NOMO-1 (cell line): ENCODE data around the gene MISP.
A peak's percentile ranks its signal among the peaks of the same experiment; 100 is the strongest.
"Not testable (repeated sequence)": the region's sequence is repeated elsewhere in the genome, so short reads cannot be mapped to it uniquely, and the experiment has no call there.

Experiments
- DNase-seq, 2 experiments: peaks; one replicate each; lab custom pipeline; 2025; ENCODE audit not compliant: unreplicated experiment in 2 of 2; lab: John Stamatoyannopoulos, UW

The MISP gene

DNA sequence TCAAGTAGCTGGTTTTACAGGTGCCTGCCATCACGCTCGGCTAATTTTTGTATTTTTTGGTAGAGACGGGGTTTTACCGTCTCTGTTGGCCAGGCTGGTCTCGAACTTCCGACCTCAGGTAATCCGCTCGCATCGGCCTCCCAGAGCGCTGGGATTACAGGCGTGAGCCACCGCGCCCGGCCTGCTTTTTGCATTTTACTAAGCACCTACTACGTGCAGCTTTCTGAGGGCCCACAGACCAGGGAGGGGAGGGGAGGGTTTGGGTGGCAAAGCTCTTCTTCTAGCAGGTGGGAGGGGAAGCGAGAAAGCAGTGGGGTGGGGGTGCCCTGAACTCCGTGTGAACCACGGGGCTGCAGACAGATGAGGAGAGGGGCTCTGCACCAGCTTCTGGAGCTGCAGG, 27.2 kb upstream of the MISP start:
- no peak for DNase-seq

DNA sequence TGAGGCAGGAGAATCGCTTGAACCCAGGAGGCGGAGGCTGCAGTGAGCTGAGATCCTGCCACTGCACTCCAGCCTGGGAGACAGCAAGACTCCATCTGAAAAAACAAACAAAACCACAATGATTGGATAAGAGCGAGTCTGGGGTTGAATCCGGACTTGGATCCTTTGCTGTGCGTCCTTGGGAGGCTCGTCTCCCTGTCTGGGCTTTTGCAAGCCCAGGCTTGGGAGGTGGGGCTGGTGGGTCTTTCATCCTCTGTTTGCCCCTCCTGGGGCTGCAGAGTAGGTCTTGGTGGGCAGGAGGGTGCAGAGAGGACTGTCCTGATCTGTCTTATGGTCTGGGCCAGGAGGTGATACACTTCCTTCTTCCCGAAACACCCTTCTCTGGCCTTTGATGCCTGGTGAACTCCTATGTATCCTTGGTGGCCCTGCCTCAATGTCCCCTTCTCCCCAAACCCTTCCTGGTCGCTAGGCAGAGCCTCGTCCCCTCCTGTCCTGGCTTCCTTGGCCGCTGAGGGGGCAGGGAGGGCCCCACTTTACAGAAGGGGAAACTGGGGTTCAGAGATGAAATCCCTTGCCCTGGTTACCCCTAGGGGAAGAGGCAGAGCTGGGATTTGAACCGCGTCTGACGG, 25.3 kb upstream of the MISP start:
- no peak for DNase-seq

DNA sequence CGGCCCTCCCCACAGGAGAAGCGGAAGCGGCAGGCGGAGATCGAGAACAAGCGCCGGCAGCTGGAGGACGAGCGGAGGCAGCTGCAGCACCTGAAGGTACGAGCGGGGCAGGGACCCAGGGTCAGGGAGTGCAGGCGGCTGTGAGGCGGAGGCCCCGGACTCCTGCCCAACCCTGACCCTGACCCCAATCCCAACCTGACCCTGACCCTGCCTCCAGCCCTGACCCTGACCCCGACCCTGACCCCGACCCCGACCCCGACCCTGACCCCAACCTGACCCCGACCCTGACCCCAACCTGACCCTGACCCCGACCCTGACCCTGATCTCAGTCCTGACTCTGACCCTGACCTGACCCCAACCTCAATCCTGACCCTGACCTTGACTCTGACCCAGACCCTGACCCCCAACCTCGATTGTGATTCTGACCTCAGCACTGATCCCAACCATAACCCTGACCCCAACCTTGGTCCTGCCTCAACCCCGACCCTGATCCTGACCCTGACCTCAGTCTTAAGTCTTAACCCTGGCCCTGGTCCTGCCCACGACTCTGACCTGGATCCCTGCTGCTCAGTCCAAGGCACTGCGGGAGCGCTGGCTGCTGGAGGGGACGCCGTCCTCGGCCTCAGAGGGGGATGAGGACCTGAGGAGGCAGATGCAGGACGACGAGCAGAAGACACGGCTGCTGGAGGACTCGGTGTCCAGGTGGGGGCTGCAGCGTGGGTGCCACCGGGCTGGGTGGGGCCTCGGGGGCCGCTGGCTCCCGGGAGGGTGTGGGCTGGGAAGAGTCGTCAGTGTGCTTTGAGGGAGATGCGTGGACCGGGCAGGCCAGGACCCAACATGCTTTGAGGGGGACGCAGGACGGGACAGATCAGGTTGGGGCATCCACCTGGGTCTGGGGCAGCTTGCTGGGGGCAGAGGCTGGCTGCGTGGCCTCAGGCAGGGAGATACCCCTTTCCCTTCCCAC, 23.6 kb upstream of the MISP start:
- DNase-seq = no peak

DNA sequence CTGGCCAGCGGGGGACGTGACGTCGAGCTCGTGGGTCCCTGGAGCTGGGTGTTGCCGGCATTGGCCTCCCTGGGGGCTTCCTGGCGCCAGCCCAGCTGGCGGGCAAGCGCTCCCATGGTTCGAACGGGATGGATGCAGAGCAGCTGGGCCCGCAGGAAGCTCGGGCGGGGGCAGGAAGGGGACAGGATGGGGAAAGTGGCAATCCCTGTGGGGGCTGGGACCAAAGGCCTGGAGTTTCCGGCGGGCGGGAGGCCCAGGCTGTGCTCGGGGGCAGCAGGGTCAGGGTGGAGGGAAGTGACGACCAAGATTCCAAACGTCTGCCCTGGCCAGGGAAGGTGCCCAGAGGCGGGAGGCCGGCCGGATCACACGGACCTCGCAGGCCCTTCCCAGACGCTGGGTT, 22.9 kb upstream of the MISP start:
- DNase-seq = no peak

DNA sequence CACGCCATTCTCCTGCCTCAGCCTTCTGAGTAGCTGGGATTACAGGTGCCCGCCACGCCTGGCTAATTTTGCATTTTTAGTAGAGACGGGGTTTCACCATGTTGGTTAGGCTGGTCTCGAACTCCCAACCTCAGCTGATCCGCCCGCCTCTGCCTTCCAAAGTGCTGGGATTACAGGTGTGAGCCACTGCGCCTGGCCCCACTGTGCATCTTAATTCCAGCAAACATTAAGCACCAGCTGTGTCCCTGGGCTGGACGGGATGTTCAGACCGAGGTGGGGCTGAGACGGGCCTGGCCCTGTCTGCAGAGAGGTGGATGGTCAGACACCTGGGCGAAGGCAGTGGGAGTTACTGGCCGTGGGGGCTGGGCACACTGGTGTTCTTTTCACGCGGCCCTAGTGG, 21.3 kb upstream of the MISP start:
- not testable (repeated sequence) for DNase-seq

DNA sequence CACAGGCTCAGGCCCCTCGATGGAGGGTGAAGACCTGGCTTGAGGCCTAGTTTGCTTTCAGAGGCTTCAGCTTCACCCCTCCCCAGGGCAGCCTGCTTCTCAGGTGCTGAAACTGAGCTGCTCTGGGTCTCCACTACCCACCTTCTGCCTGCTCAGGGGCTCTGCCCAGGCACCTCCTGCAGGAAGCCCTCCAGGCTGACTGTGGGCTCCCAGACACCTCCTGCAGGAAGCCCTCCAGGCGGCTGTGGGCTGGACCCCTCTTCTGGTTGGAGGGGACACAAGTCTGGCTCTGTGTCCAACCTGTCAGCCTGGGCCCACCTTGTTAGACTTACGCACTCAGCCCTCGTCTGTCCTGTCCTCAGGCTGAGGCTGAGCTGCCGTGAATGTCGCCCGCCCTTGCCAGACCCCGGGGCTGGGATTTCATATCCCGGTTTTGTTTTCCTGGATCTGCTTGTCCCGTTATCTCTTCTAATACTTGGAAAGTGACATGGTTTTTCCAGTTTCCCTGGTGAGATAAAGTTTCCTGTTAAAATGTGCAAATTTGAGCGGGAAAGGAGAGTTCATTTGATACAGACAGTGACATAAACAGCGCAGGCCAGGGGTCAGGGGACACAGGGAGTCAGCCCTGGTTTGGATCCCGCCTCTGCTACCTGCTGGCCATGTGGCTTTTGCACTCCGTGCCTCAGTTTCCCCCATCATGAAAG, 20.8 kb upstream of the MISP start:
- no peak for DNase-seq

DNA sequence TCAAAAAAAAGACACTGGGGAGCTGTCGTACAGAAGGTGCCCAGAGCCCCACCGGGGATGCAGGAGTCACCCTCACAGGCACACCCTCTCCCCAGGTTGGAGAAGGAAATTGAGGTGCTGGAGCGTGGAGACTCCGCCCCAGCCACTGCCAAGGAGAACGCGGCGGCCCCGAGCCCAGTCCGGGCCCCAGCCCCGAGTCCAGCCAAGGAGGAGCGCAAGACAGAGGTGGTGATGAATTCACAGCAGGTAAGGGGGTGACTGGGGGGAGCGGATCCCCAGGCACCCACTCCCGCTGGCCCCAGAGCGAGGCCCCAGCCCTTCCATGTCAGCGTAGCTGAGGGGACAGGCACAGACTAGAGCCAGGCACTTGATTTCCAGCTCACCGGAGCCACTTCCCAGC, 19.9 kb upstream of the MISP start:
- no peak for DNase-seq

DNA sequence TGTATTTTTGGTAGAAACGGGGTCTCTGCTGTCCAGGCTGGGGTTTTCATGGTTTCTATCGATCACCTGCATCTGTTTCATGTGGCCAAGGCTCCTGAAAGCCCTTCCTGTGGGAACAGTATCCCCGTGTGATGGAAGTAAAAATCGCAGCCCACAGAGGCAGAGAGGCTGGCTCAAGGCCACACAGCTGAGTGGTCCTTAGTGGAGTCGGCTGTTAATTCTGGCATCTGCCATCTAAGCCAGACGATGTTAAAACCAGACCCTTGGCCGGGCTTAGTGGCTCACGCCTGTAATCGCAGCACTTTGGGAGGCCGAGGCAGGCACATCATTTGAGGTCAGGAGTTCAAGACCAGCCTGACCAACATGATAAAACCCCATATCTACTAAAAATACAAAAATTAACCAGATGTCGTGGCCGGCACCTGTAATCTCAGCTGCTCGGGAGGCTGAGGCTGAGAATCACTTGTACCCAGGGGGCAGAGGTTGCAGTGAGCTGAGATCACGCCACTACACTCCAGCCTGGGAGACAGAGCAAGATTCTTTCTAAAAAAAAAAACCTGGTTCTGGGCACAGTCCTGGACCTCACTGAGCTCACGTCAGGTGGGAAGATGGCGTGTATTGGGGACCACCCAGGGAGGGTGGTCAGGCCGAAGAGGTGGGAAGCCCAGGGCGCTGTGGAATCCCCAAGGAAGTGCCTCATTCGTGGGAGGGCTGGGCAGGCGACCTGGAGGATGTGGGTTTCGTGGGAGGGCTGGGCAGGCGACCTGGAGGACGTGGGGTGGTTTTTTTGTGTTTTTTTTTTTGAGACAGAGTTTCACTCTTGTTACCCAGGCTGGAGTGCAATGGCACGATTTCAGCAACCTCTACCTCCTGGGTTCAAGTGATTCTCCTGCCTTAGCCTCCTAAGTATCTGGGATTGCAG, 18.5 kb upstream of the MISP start:
- no peak for DNase-seq

DNA sequence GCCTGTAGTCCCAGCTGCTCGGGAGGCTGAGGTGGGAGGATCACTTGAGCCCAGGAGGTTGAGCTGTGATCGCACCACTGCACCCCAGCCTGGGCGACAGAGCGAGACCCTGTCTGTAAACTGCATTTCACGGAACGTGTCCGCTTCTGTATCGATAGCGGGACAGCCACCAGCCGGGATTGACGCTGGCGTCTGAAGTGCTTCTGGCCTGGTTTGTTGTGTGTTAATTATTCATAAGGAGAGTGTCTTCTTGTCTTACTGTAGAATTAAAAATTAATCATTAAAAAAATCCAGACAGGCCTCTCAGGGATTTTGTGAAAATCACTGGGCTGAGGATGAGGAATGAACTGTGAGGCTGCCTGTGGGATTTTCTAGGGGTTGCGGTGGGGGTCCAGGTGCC, 16.2 kb upstream of the MISP start:
- DNase-seq = no peak

DNA sequence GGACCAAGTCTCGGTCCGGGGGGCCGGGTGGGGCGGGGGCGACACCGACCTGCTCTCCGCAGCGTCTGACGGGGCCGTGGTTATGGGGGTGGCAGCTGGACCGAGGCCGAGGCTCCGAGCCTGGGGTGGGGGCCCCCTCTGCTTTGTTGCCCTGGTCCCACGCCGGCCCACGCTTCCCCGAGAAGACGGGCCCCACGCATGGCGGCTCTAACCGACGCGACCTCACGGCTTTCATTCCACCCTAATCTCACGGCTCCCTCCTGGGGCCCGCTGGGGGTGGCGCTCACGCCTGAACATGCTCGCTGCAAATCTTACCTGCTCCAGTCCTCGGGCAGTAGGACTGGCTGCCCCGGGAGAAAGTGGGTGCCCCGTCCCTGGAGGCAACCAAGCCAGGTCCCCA, 14.8 kb upstream of the MISP start:
- no peak for DNase-seq

DNA sequence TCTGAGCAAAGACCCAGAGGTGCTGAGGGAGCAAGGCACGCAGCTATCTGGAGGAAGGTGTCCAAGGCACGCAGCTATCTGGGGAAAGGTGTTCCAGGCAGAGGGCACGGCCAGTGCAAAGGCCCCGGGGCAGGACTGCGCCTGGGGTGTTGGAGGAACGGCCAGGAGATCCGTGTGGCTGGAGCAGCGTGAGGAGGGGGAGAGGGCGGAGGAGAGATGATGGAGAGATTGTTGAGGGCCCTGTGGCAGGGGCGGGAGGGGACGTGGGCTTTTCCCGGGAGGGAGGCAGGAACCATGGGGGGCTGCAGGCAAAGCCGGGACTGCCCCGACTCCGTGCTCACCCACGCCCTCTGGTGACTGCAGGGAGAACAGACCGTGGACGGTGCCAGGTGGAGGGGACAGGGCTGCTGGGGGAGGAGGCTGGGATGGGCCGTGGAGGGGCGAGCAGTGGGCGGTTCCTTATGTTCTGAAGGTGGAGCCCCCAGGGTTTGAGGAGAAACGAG, 13.3 kb upstream of the MISP start:
- peak; percentile 21 to 42 for DNase-seq

DNA sequence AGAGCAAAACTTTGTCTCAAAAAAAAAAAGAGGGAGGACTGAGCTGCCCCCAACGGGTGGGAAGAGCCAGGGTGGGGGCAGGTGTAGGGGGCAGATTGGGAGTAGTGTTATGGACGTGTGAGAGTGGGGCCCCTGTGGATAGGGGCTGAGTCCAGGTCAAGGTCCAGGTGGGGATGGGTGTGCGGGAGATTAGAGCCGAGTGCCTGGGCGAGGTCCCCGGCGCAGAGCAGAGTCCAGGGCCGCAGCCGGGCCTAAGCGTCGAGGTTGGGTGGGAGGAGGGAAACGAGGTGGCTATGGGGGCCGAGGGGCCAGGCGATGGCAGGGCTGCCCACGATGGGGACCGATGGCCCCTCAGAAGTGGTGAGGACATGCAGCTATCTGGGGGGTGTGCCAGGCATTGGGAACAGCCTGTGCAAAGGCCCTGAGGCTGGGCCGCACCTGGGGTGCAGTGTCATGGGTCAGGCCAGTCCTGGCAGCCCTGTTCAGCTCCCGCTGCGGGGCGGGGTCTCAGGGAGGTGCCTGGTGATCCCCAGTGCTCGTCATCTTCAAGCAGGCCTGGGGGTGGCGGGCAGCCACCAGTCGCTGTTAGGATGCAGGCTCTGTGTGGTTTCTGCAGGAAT, 12.3 kb upstream of the MISP start:
- DNase-seq = no peak

DNA sequence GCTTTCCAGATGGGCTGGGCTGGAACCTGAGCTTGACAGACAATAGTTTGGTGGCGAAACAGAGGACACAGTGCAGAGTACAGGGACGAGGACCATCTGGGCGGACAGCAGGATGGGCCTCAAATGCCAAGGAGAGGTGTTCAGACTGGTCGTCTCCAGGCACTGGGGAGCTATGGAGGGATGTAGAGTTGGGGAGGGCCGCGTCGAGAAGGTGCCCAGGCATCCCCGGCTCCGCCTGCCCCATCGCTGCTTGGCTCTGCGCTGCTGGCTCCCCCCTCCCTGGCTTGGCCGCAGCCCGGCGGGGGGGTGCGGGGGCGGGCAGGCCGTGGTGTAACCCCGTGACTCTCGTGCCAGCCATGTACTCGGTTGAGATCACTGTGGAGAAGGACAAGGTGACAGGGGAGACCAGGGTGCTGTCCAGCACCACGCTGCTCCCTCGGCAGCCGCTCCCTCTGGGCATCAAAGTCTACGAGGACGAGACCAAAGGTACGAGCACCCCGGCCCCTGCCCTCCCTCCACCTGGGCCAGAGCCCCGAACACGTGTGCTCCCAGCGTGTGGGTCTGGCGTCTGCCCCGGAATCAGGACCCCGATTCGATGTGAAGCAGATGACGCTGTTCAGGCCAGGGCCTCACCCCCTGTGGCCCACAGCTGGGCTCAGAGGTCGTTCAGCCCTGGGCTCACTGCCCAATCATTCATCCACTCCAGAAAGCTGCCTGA, 10.8 kb upstream of the MISP start:
- DNase-seq = no peak

DNA sequence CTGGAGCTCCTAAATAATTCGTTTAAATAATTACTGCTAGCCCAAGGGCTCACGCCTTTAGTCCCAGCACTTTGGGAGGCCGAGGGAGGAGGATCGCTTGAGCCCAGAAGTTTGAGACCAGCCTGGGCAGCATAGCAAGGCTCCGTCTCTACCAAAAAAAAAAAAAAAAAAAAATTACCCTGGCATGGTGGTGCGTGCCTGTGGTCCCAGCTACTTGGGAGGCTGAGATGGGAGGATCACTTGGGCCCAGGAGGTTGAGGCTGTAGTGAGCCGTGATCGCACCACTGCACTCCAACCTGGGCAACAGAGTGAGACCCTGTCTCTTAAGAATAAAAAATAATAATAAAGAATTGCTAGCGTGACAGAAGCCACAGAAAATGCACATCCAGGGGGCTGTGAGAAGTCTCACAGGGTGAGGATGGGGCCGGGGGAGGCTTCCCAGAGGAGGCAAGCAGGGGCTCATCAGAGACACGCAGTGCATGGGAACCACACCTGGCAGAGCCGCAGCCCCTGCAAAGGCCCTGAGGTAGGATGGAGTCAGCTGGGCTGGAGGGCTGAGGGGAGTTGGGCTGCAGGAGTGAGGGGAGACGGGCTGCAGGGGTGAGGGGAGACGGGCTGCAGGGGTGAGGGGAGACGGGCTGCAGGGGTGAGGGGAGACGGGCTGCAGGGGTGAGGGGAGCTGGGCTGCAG, 10.0 kb upstream of the MISP start:
- not testable (repeated sequence) for DNase-seq

DNA sequence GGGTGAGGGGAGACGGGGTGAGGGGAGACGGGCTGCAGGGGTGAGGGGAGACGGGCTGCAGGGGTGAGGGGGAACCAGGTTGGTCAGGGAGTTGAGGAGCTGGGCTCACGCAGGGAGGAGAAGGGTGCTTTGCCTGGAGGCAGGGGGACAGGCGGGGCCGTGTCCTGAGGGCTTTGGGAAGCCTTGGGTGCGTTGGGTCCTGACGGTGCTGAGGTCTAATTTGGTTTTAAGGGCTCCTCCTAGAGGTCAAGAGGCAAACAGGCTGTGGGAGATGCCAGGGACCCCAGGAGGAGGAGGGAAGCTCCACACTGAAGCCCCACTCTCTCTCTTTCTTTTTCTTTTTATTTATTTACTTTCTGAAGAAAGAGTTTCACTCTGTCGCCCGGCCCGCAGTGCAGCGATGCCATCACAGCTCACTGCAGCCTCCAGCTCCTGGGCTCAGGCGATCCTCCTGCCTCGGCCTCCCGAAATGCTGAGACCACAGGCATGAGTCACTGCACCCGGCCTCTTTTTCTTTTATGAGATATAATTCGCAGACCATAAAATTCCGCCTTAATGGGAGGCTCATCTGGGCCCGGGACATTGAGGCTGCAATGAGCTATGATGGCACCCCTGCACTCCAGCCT, 9.3 kb upstream of the MISP start:
- DNase-seq = no peak

DNA sequence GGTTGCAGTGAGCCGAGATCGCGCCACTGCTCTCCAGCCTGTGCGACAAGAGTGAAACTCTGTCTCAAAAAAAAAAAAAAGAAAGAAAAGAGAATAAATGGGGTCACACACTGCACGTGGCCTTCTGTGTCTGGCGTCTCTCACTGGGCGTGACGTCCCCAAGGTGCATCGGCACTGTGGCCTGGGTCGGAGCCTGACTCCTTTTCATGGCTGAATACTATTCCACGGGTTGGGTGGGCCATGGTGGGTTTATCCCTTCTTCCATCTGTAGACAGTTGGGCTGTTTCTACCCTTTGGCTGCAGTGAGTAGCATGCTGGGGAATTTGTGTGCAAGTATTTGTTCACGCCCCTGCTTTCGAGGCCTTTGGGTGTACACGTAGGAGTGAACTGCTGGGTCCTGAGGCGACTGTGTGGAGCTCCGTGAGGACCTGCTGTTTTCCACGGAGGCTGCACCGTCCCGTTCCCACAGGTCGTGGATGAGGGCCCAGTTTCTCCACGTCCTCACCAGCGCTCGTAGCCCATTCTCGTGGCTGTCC, 8.3 kb upstream of the MISP start:
- no peak for DNase-seq

DNA sequence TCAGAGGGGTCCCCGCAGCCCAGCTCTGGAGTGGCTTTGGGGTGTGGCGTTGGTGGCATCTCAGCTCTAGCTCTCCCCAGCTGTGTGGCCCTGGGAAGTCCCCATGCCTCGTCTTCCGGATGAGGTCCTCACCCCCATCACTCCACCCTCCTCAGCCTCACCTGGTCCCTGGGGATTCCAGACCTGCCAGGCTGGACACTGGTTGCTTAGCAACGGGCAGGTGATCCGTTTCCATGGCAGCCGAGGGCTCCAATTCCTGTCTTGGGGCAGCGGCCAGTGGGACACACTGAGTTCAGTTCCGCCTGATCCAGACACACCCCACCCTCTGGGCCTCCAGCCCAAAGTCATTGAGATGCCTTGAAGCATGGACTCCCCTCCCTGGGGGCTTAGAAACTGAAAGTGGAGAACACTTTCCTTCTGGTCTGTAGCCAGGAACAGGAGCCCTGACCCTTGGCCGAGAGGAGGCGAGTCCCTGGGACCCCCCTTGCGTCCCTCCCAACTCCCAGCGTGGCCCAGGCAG, 7.7 kb upstream of the MISP start:
- no peak for DNase-seq

DNA sequence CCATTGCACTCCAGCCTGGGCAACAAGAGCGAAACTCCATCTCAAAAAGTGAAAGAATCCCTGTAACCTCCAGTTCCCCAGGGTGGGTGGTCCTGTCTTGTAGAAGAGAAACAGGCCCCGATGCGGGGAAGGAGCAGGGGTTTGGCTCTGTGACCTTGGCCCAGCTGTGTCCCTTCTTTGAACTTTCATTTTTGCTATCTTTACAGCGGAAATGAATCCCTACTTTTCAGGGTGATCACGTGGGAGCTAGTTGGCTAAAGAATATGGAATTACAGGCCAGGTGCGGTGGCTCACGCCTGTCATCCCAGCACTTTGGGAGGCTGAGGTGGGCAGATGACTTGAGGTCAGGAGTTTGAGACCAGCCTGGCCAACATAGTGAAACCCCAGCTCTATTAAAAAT, 5.8 kb upstream of the MISP start:
- not testable (repeated sequence) for DNase-seq
